ENCODE results near the gene IARS1.
A peak's percentile ranks its signal among the peaks of the same experiment; 100 is the strongest.

IARS1 gene

GRCh38 chr9:92293452-92294296 lies at the start of gene IARS1:
Gene IARS1 (minus strand): TSS chr9:92293697. CDS start chr9:92289419, 4,278 bp downstream.
- peak; percentile 98 for DNase-seq (ENCODE audit: low read depth)

GRCh38 chr9:92342825-92343488 lies 49.5 kb upstream of the IARS1 start:
- DNase-seq (ENCODE audit: low read depth) = peak; percentile 7

- peak; percentile 10 for DNase-seq (ENCODE audit: low read depth)
These were observed 48.1 kb upstream of the IARS1 start for GRCh38 chr9:92341578-92341977.

- DNase-seq (ENCODE audit: low read depth) = no peak
These were observed 39.8 kb upstream of the IARS1 start for GRCh38 chr9:92333282-92333634.

GRCh38 chr9:92332577-92333281 lies 39.2 kb upstream of the IARS1 start:
- peak; percentile 69 for DNase-seq (ENCODE audit: low read depth)

GRCh38 chr9:92328225-92328624 lies 34.7 kb upstream of the IARS1 start:
- DNase-seq (ENCODE audit: low read depth) = peak; percentile 61

- no peak for DNase-seq (ENCODE audit: low read depth)
These were observed 33.9 kb upstream of the IARS1 start for GRCh38 chr9:92327283-92327850.

GRCh38 chr9:92325991-92326500 lies 32.5 kb upstream of the IARS1 start:
- DNase-seq (ENCODE audit: low read depth) = no peak

GRCh38 chr9:92325269-92325990 lies 31.9 kb upstream of the IARS1 start, which contains the start of the genes CENPP and NOL8:
Gene CENPP (plus strand): TSS chr9:92325953.
Gene NOL8 (minus strand): TSS chr9:92325350. CDS start chr9:92324161, 1,189 bp downstream.
- peak; percentile 91 for DNase-seq (ENCODE audit: low read depth)

- DNase-seq (ENCODE audit: low read depth) = no peak
These were observed 31.4 kb upstream of the IARS1 start for GRCh38 chr9:92324889-92325268.

- no peak for DNase-seq (ENCODE audit: low read depth)
These were observed 30.9 kb upstream of the IARS1 start for GRCh38 chr9:92324431-92324830.

- DNase-seq (ENCODE audit: low read depth) = no peak
These were observed 22.0 kb upstream of the IARS1 start for GRCh38 chr9:92315456-92315855.

- DNase-seq (ENCODE audit: low read depth) = no peak
These were observed 20.1 kb upstream of the IARS1 start for GRCh38 chr9:92313624-92314012.

GRCh38 chr9:92312887-92313623 lies 19.6 kb upstream of the IARS1 start:
- DNase-seq (ENCODE audit: low read depth) = peak; percentile 20

GRCh38 chr9:92310562-92310961 lies 17.1 kb upstream of the IARS1 start:
- no peak for DNase-seq (ENCODE audit: low read depth)

GRCh38 chr9:92308893-92309292 lies 15.4 kb upstream of the IARS1 start:
- DNase-seq (ENCODE audit: low read depth) = no peak

GRCh38 chr9:92300936-92301335 lies 7.4 kb upstream of the IARS1 start:
- no peak for DNase-seq (ENCODE audit: low read depth)

- DNase-seq (ENCODE audit: low read depth) = no peak
These were observed 5.6 kb upstream of the IARS1 start for GRCh38 chr9:92299116-92299515.

- DNase-seq (ENCODE audit: low read depth) = no peak
These were observed 4.5 kb upstream of the IARS1 start for GRCh38 chr9:92298036-92298435.

GRCh38 chr9:92297611-92298010 lies 4.1 kb upstream of the IARS1 start:
- DNase-seq (ENCODE audit: low read depth) = no peak

GRCh38 chr9:92295827-92296258 lies 2.3 kb upstream of the IARS1 start:
- DNase-seq (ENCODE audit: low read depth) = no peak
